Vagina (tissue), 2 donors: ENCODE data around the gene POU6F2.

Source experiments
- CTCF ChIP-seq, 3 experiments: fragments of 450-650 bp in 2 of 3; fragments of 200-600 bp in 1 of 3; sonication (generic) in 1 of 3; IDR thresholded peaks; one replicate each; pipeline ENCODE4 v1.5.1; 2017 to 2019; ENCODE audit warnings: antibody characterized with exemption in 3 of 3, mild to moderate bottlenecking in 2 of 3, moderate library complexity in 2 of 3
- POLR2A ChIP-seq, 2 donors: fragments of 450-650 bp; IDR thresholded peaks; one replicate each; pipeline ENCODE4 v1.6.1; 2017; ENCODE audit warnings: antibody characterized with exemption in 2 of 2, mild to moderate bottlenecking in 2 of 2, moderate library complexity in 2 of 2
- POLR2AphosphoS5 ChIP-seq, 2 donors: sonication (generic); formaldehyde crosslinking; IDR thresholded peaks; one replicate each; pipeline ENCODE4 v1.9.0; 2017; ENCODE audit warnings: antibody characterized with exemption in 2 of 2, mild to moderate bottlenecking in 2 of 2, low read depth in 1 of 2; ENCODE audit not compliant: insufficient read depth in 1 of 2

- TF ChIP-seq CTCF (IDR thresholded peaks at IDR 0.05) (no peak), POLR2A (IDR thresholded peaks at IDR 0.05) (no peak), POLR2AphosphoS5 (IDR thresholded peaks at IDR 0.05; ENCODE audit: insufficient read depth in 1 of 2, low read depth in 1 of 2) (no peak)
These were observed 56.3 kb downstream of the POU6F2 start for GRCh38 chr7:39033885-39034624.
